Inflammatory macrophage treated with lipopolysaccharide for 4 hours (primary cell): Measurements from ENCODE around the gene VSIG4.
A peak's percentile ranks its signal among the peaks of the same experiment; 100 is the strongest.
"Not testable (repeated sequence)": the region's sequence is repeated elsewhere in the genome, so short reads cannot be mapped to it uniquely, and the experiment has no call there.

Source experiments
- DNase-seq: peaks from one replicate; pipeline ENCODE4 v3.0.0-alpha.2; 2020

The VSIG4 gene

GRCh38 chrX:66007851-66008250 is 32.0 kb downstream of the VSIG4 start:
- DNase-seq, result no peak

DNA sequence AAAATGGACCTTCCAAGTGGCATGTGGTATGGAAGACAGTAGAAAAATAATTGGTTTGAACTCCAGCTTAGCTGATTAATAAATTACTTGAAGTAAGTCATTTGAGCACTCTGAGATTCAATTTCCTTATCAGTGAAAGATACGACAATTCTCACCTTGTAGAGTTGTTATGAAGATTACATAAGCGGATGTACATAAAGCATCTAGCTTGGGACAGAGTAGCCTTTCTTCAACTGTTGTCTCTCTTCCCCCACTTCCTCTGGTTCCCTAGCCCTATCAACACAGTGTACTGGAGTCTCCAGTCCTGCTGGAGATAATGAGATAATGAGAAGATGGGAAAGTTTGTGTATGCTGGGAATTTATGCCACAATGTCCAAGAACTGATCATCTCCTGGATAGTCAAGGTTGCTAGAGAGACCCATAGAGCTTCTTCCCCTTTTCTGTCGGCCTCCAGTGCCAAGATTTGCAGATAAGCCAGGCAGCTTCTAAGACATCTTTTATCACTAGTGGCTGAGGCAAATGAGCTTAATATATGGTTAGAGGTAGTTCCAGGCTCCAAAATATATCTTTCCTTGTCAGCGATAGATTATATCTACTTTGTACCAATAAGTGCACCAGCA is 33.9 kb downstream of the VSIG4 start:
- no peak for DNase-seq

- peak; percentile 61 for DNase-seq
These were observed 34.7 kb downstream of the VSIG4 start for GRCh38 chrX:66004928-66005829.

- DNase-seq, result peak; percentile 67
These were observed 36.8 kb downstream of the VSIG4 start for GRCh38 chrX:66002824-66003680.

GRCh38 chrX:66001596-66001995 is 38.3 kb downstream of the VSIG4 start:
- no peak for DNase-seq

GRCh38 chrX:66000628-66001272 is 39.1 kb downstream of the VSIG4 start:
- no peak for DNase-seq

DNA sequence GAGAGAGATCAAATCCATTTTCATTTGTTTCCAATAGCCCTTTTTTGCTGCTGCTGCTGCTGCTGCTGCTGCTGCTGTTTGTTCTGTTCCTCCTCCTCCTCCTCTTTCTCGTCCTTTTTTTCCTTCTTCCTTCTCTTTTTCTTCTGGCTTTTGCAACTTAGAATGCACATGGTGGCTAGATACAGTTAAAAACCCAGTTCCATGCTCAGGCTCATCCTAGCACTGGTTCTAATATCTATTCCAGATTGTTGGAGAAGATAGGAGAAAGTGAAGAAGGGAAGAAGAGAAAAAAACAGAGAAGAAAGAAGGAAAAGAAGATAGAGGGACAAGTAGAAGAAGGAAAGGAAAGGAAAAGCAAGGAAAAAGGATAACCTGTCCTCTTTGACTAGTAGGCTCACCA is 39.7 kb downstream of the VSIG4 start:
- DNase-seq, result no peak

GRCh38 chrX:65999563-66000148 is 40.2 kb downstream of the VSIG4 start:
- no peak for DNase-seq

- no peak for DNase-seq
These were observed 40.8 kb downstream of the VSIG4 start for GRCh38 chrX:65999029-65999562.

DNA sequence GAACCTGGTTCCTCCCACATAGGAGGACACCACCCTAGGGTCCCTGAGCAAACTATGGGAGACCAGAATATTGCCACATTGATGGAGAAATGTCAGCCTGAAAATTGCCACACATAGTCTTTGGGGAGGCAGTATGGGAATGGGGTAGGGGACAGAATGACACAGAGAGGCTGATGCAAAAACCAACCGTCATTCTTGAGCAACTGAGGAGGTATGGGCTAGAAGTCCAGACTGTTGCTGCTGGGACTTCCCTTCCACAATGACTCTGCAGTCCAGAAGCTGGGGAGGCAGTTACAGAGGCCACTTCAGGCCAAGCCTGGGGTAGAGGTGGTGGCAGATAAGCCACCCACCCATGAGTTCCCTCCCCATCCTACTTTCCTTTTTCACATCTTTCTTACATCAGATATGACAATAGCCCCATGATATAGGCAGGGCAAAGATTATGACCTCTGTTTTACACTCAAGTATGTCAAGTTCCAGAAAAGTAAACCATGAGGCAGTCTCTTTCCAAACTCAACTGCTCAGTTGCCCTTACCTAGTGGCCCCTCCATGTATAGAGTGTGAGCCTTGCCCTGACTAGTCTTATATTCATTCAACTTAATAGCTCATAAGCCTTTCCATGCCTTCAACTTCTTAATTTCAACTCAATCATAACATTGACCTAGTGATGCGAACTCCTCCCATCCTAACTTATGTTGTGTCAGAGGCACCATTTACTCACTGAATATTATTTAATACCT is 41.7 kb downstream of the VSIG4 start:
- peak; percentile 91 for DNase-seq

DNA sequence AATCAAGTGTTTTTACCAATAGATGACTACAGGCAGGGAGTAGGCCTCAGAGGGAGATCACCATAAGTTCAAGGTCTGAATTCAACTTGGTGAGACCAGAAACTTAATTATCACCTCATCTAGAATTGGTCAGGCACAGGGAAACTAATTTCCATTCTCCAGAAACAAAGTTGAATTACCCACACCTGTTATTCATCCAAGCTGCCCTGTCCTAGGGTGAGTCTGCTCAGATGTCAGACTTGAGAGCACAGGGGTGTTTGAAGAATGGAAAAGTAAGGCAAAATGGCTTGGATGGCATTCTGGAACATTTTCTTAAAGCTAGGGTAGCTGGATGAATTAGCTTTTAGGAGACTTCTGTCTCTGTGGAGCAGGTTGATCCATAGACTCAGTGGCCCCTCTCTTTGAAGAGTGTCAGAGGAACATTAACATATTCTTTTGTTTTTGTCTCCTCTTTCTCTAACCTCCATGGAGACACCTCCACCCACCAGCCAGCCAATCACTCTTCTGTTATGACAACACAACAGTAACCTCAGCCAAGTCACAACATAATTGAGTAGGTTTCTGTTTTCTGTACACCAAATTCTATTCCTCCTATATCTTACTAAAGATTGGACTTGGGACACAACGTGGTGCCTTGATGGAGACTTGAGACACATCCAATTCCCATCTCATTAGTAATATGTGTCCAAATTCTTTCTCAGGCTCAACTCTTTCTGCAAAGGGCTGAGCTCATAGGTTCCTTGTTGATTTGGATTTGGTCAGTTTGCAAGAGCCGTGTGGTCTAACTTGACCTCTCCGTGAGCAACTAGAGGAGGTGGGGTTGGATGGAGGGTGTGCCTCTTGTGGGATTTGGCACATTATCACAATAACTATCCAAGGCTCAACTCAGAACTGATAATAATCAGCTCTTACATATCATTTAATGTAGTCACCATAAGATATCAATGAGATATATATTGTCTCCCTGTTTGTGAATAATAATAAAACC is 45.1 kb downstream of the VSIG4 start:
- peak; percentile 68 for DNase-seq

- peak; percentile 71 for DNase-seq
These were observed 45.9 kb downstream of the VSIG4 start for GRCh38 chrX:65993915-65994460.

DNA sequence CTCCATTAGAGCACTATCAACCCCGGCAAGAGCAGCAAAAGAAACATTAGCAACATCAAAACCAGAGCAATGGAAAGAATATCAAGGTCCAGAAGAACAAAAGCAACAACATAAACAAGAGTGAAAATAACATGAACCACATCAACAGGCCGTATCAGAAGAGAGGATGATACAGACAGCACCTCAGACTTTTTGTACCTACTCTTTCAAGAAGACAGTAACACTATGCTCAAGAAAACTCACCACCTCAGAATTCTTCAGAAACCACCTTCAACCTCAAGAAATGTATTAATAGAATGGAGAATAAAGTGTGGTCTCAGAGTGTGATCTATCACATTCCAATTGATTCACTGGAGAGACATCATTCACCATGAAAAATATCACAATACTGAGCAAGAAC is 46.5 kb downstream of the VSIG4 start:
- DNase-seq, result no peak

DNA sequence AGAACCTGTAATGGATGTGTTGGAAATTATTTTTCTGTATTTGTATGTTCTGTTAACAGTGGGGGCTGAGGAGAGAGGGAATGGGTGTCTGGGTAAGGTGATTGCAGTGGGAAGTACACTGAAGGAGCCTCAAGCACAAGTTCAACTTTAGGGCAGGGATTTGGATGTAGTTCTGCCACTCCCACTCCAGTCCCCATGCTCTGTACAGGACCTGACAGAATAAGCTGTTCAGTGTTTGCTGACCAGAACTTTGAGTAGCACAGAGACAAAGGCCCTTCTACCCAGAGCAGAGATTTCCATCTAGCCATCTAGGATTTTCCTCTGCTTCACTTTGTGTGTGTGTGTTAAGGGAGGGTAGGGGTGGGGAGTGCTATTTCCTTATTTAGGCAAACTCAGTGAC is 49.2 kb downstream of the VSIG4 start:
- DNase-seq, result no peak

- no peak for DNase-seq
These were observed 52.1 kb downstream of the VSIG4 start for GRCh38 chrX:65987811-65988210.

DNA sequence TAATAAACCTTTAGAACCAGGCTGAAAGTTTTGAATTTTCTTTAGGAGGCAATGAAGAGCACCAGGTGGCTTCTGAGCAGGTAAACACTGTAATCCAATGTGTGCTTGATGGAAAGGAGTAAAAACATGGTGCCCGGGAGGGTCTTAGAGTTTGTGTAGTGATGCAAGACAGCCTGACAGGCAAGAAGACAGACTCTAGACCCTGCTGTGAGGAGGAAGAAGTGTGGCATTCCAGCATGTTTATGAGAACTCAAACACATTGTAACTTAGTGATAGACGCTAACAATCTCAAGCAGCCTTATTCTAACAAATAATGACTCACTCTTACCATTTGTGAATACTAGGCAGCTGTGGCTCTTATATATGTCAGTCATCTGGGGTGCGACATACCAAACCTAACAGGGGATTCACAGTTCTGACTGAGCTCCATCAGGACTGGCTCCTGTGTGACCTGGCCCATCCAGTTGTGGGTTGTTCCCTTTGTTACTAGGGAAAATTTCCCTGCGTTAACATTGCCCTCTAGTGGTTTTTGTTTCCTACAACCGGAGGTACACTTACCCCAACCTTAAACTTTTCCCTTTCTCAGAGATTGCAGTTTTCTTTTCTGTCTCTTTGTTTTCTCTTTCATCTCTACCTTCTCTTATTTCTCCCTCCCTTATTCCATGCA is 53.8 kb downstream of the VSIG4 start:
- peak; percentile 68 for DNase-seq

DNA sequence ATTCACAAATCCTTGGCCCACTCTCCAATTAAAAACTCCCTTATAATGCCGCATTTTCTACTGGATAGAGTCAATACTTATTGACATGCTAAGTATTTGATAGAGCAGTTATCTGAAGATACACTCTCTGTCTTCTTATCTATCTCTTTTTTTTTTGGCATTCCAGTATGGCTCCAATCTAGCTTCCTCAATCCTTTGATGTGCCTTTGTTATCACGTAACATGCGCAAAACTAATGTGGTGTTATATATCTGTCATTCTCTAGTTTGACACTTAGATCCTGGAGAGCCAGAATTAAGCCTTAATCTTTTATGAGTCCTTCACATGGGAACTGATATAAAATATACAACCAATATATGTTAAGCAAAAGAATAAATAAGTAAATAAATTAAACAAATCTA is 54.7 kb downstream of the VSIG4 start:
- DNase-seq, result no peak

- DNase-seq, result not testable (repeated sequence)
These were observed 62.7 kb downstream of the VSIG4 start for GRCh38 chrX:65977161-65977560.

DNA sequence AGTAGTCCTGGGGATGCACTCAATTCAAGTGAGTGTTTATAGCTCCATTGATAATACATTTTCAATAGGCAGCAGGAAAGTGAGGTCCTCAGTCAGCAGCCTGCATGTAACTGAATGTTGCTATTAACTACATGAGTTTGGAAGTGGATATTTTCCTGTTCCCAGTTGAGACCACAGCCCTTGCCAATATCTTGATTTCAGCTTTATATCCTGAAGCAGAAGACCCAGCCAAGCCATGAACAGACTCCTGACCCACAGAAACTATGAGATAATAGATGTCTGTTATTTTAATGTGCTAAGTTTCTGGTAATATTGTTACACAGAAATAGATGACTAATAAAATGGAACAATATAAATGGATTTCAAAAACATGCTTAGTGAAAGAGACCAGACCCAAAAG is 63.7 kb downstream of the VSIG4 start:
- no peak for DNase-seq
